ENCODE data around the gene MSMB. TPM values are rescaled to one million over a fixed set of nuclear protein-coding genes. Genes with fewer than 3 reads are reported as not detected.
"Not testable (repeated sequence)": the region's sequence is repeated elsewhere in the genome, so short reads cannot be mapped to it uniquely, and the experiment has no call there.

MSMB gene
- total RNA-seq, 4 donors from 2014 or later = 4.5 to 104 (median 86.9) TPM; not detected in 1

- 67% methylated on average over 5 of the region's 5 CpGs for WGBS
- Histone ChIP-seq H3K27me3 (no peaks in the 10 kb centered on the region), H3K9me3 (no peaks in the 10 kb centered on the region), H3K4me3 (no peak overlapping the region), H3K27ac (no peak overlapping the region), H3K4me1 (no peaks in the 10 kb centered on the region), H3K36me3 (peaks cover 83% of the 10 kb centered on the region)
- TF ChIP-seq CTCF (IDR thresholded peaks at IDR 0.05) (no peak), EP300 (IDR thresholded peaks at IDR 0.05) (no peak), POLR2AphosphoS5 (IDR thresholded peaks at IDR 0.05) (no peak), POLR2A (IDR thresholded peaks at IDR 0.05) (no peak)
- no peak for DNase-seq (ENCODE audit: low spot score in 2 of 2)
These were observed 44.8 kb downstream of the MSMB start for GRCh38 chr10:46001187-46001756.

GRCh38 chr10:46000538-46000937, 45.5 kb downstream of the MSMB start:
- no peak overlapping the region for H3K27ac ChIP-seq
- H3K4me3 ChIP-seq = no peak overlapping the region
- 100% methylated on average over 1 of the region's 1 CpG for WGBS
- no peak for TF ChIP-seq POLR2A (IDR thresholded peaks at IDR 0.05)
- TF ChIP-seq POLR2AphosphoS5 (IDR thresholded peaks at IDR 0.05) = no peak
- no peak for TF ChIP-seq EP300 (IDR thresholded peaks at IDR 0.05)
- no peaks in the 10 kb centered on the region for H3K9me3 ChIP-seq
- DNase-seq (ENCODE audit: low spot score in 2 of 2) = no peak
- no peaks in the 10 kb centered on the region for H3K27me3 ChIP-seq
- peaks cover 75% of the 10 kb centered on the region for H3K36me3 ChIP-seq
- no peaks in the 10 kb centered on the region for H3K4me1 ChIP-seq

GRCh38 chr10:45999955-46000354, 46.1 kb downstream of the MSMB start:
- not testable (repeated sequence) for H3K9me3 ChIP-seq; H3K27ac ChIP-seq; DNase-seq (ENCODE audit: low spot score in 2 of 2); H3K4me3 ChIP-seq; H3K27me3 ChIP-seq; H3K4me1 ChIP-seq
- 94% methylated on average over 5 of the region's 5 CpGs for WGBS
- H3K36me3 ChIP-seq = peaks cover 69% of the 10 kb centered on the region

- Histone ChIP-seq H3K36me3 (peaks cover 61% of the 10 kb centered on the region), H3K4me1 (no peaks in the 10 kb centered on the region), H3K9me3 (no peaks in the 10 kb centered on the region), H3K4me3 (no peak overlapping the region), H3K27ac (no peak overlapping the region), H3K27me3 (no peaks in the 10 kb centered on the region)
- no peak for DNase-seq (ENCODE audit: low spot score in 2 of 2)
- WGBS = 92% methylated on average over 5 of the region's 5 CpGs
- TF ChIP-seq CTCF (IDR thresholded peaks at IDR 0.05) = no peak
These were observed 47.9 kb downstream of the MSMB start for GRCh38 chr10:45997994-45998763.

GRCh38 chr10:45997557-45997956, 48.5 kb downstream of the MSMB start:
- no peak for TF ChIP-seq CTCF (IDR thresholded peaks at IDR 0.05)
- no peak for TF ChIP-seq EP300 (IDR thresholded peaks at IDR 0.05)
- TF ChIP-seq POLR2A (IDR thresholded peaks at IDR 0.05) = no peak
- no peak for TF ChIP-seq POLR2AphosphoS5 (IDR thresholded peaks at IDR 0.05)
- 91% methylated on average over 4 of the region's 4 CpGs for WGBS
- Histone ChIP-seq H3K4me1 (no peaks in the 10 kb centered on the region), H3K27ac (no peak overlapping the region), H3K9me3 (no peaks in the 10 kb centered on the region), H3K4me3 (no peak overlapping the region), H3K27me3 (no peaks in the 10 kb centered on the region), H3K36me3 (peaks cover 59% of the 10 kb centered on the region)
- no peak for DNase-seq (ENCODE audit: low spot score in 2 of 2)

GRCh38 chr10:45985590-45985989, 60.5 kb downstream of the MSMB start:
- H3K4me3 ChIP-seq; DNase-seq (ENCODE audit: low spot score in 2 of 2); H3K9me3 ChIP-seq; H3K27me3 ChIP-seq; H3K4me1 ChIP-seq; H3K27ac ChIP-seq: not testable (repeated sequence)
- peaks cover 38% of the 10 kb centered on the region for H3K36me3 ChIP-seq
- 81% methylated on average over 3 of the region's 3 CpGs for WGBS

- H3K27ac ChIP-seq; H3K9me3 ChIP-seq; DNase-seq (ENCODE audit: low spot score in 2 of 2); H3K4me1 ChIP-seq; H3K4me3 ChIP-seq; H3K27me3 ChIP-seq: not testable (repeated sequence)
- WGBS = 86% methylated on average over 2 of the region's 2 CpGs
- H3K36me3 ChIP-seq = peaks cover 34% of the 10 kb centered on the region
These were observed 61.6 kb downstream of the MSMB start for GRCh38 chr10:45984473-45984872.

GRCh38 chr10:45983538-45984186, 62.4 kb downstream of the MSMB start:
- 75% methylated on average over 6 of the region's 6 CpGs for WGBS
- not testable (repeated sequence) for DNase-seq (ENCODE audit: low spot score in 2 of 2); H3K27me3 ChIP-seq; H3K4me3 ChIP-seq; H3K4me1 ChIP-seq; H3K9me3 ChIP-seq; H3K27ac ChIP-seq
- peaks cover 29% of the 10 kb centered on the region for H3K36me3 ChIP-seq

Measured in suprapubic skin (tissue), 4 donors.